SH-SY5Y (cell line): ENCODE measurements around the gene EIF5.

ENCODE experiments used
- GATA2 ChIP-seq: IDR thresholded peaks from 2 replicates; pipeline ENCODE4 v1.6.1; 2011; ENCODE audit warnings: mild to moderate bottlenecking, low read depth, low read length
- GATA3 ChIP-seq: IDR thresholded peaks from 2 replicates; pipeline ENCODE4 v1.6.1; 2011; ENCODE audit warnings: low read depth, mild to moderate bottlenecking, low read length, moderate library complexity

The EIF5 gene

GRCh38 chr14:103339561-103339960 lies 5.5 kb downstream of the EIF5 start:
- no peak for TF ChIP-seq GATA3

DNA sequence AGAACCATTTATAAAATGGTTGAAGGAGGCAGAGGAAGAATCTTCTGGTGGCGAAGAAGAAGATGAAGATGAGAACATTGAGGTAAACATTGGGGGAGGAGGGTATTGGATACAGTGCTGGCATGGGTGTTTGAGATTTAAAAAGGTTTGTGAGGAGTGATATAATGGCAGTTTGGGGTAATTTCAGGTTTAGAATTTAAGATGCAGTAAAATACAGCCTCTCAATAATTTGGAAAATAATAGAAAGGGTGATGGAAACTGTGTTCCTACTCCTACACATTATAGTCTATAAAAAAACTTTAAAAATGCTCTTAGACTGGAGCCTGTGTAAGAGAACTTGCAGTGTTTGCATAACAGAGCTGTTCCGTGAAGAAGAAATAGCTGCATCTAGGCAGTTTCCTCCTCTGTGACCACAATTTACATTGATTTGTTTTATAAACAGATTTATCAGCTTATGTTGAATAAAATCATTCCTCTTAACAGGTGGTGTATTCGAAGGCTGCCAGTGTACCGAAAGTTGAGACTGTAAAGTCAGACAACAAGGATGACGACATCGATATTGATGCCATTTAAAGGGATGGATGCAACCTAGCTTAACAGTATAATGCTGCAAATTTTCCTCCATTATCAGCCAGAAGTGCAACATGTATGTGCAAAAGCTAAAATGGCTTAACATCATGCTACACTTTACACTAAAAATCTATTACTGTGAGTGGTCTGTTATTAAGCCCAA lies 6.6 kb downstream of the EIF5 start:
- TF ChIP-seq GATA2 (no peak), GATA3 (no peak)

DNA sequence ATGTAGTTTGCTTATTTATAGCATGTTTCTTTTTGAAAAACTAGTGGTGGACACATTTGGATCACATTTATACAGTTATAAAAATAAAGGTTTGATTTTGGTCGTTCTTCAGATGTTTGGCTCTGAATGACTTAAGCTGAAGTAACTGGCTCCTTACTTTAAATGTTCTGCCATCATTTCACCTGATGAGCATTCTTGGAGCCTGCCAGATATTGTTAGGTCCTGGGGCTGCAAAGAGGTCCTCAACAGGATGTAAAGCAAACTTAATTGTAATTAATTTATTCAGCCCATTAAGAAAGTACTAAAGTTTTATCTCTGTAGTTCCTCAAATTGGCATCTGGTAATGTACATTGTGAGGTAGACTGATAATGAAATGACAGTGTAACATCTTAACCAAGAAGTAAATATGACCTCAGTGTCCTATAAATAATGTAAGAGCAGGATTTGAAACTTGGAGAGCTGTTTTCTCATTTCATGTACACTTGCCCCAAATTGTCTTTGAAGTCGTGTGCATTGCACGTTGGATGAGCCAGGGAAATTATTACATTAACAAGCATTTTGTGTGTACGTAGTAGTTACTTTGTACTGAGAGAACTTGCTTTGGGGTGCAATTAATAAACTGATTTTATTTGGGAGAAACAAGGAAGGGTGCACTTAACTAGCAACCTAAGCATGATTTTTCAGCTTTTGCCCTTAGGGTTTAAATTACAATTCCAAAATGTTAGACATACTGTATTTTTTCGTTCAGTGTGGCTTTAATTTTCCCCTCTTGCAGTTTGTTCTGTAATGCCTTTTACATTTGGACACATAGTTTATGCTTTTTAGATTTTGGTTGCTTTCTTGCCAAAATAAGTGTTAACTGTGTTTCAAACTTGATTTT lies 7.5 kb downstream of the EIF5 start:
- TF ChIP-seq GATA3 (no peak), GATA2 (no peak)

- TF ChIP-seq GATA3 (no peak), GATA2 (no peak)
Observed at GRCh38 chr14:103343164-103343879, 9.3 kb downstream of the EIF5 start.

DNA sequence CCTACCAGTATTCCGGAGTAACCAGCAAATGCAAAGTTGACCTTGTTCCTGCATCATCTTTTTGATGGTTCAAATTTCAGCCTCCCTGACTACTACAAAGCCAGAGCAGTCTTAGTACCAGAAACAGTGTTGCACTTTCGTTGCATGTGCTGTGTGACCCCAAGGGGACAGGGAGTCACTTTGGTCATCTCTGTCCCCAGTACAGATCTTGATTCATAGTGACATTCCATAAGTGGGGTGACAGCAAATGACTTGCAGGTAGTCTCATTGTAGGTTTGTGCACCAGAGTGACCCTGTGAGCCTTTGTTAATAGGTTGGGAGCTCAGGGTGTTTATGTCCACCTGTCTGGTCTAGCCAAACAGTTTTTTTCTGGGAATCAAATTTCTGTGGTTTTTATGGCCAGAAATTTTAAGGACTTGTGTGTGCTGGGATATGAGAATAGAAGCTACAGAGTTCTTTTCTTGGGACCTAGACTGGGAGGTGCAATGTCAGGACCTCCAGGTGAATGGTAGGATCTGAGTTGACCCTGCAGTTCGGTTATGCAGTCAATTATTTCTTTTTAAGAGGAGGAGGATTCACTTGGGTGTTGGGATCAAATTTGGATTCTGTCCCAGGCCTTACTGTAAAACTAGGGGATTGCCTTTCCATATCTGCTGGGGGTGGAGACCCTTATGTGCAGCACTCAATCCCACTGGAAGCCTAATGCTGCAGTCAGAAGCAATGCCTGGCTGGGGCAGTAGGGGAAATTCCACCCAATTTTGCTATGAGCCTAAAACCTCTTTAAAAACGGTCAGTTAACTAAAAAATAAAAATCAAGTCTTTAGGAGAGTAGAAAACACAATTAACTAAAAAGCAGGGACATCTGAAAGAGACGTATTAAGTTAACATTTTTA lies 10.1 kb downstream of the EIF5 start:
- TF ChIP-seq GATA3 (no peak), GATA2 (no peak)

DNA sequence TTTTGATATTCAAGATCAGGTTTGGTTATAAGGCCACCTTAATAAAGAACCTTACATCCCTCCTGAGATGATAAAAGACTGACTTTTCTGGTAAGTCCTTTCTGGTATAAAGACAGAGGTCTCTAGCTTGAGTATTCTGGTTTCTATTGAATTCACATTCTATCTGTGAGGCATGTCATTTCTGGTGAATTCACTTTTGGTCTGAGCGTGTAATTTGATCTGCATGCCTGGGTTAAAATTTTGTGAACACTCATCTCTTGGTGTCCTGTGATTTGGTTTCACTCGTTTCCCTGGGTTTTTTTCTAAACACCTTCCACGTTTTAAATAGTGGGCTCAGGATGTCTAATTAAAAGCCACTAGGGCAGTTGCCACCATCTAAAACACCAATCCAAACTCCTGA lies 12.2 kb downstream of the EIF5 start:
- TF ChIP-seq GATA3 = no peak
- no peak for TF ChIP-seq GATA2

DNA sequence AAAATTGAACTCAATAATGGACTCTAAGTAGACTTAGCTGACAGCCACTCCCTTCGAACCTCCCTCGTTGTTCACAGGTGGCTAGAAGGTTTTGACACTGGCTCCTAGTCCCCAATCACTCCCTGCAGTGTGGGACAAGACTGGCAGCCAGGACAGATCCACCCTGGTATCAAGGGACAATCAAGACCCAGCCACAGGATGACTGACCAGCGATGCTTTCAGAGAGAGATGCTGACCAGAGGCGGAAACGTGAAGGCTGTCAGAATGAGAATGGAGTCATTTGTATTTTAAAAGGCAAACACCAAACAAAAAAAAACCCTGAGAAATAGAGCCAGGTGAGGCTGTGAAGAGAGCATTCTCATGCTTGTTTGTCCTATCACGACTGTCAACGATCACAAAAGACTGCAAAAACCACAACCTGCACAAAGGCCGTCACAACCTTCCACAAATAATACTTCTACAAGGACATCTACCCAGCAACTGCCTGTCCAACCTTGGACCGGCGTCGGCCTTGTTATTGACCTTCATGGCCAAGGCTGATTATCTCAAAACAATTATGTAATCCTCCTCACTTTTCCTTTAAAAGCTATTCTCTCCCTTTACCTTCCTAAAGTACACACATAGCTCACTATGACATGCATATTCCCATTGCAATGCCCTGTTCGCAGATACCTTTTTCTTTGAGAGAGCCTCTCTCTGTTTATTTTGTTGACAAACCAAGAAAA lies 13.2 kb downstream of the EIF5 start:
- TF ChIP-seq GATA2 = no peak
- no peak for TF ChIP-seq GATA3

DNA sequence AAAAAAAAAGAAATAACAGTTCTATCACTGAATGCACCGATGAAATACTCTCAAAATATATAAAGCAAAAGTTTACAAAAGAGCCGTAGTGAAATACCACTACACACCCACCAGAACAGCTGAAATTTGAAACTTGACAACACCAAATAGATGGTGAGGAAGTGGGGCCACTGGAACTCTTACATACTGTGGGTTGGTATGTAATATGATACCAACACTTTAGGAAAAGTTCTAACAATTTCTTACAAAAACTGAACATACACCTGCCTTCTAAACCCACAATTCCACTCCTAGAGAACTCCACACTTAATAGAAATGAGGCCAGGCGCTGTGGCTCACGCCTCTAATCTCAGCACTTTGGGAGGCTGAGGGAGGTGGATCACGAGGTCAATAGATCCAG lies 14.1 kb downstream of the EIF5 start:
- TF ChIP-seq GATA2 (no peak), GATA3 (no peak)

GRCh38 chr14:103349982-103350381 lies 15.9 kb downstream of the EIF5 start:
- TF ChIP-seq GATA3 (no peak), GATA2 (no peak)

GRCh38 chr14:103353362-103353761 lies 19.3 kb downstream of the EIF5 start:
- TF ChIP-seq GATA2 (no peak), GATA3 (no peak)

GRCh38 chr14:103354141-103354540 lies 20.1 kb downstream of the EIF5 start:
- TF ChIP-seq GATA2 = no peak
- TF ChIP-seq GATA3 = no peak

DNA sequence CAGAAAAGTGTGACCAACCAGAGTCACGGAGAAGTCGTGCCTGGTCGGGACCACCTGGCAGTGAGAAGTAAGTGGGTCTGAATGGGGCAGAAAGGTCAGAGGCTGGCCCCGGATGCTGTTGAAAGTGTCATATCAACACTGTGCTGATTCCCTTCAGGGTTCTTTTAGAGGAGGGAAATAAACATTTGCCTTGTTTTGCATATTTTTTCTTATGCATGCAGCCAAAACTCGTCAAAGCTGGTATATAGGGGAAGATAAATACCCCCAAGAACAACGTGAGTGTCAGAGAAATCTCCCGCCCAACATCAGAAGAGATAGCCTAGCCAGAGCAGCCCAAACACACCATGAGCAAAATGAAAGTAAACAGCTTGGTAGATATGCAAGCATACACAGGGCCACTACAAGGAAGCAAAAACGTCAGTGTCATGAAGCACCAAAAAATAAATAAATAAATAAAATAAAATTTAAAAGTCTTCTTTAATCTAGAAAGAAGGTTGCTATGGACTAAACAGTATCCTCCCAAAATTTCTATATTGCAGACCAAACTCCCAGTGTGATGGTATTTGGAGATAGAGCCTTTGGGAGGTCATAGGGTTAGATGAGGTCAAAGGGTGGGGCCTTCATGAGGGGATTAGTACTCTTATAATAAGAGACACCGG lies 22.1 kb downstream of the EIF5 start:
- no peak for TF ChIP-seq GATA3
- TF ChIP-seq GATA2 = no peak
